Endodermal cell (in vitro differentiated cells): ENCODE results near the gene CYP2A7. TPM values are rescaled to one million over a fixed set of nuclear protein-coding genes. Genes with fewer than 3 reads are reported as not detected.
"Not testable (repeated sequence)": the region's sequence is repeated elsewhere in the genome, so short reads cannot be mapped to it uniquely, and the experiment has no call there.

Experiments used
- DNase-seq: peaks from one replicate; pipeline ENCODE4 v3.0.0-alpha.2; 2017
- H3K27ac ChIP-seq: 2 replicates; pipeline ENCODE4 v1.5.1; 2013; ENCODE audit warnings: mild to moderate bottlenecking, low read depth, low read length, moderate library complexity
- H3K27me3 ChIP-seq: 2 replicates; pipeline ENCODE4 v1.6.1; 2013; ENCODE audit warnings: mild to moderate bottlenecking, low read length, moderate library complexity; ENCODE audit not compliant: insufficient read depth, control insufficient read depth, poor library complexity, severe bottlenecking
- H3K36me3 ChIP-seq: 2 replicates; pipeline ENCODE4 v1.7.0; 2013; ENCODE audit warnings: mild to moderate bottlenecking, low read length, moderate library complexity; ENCODE audit not compliant: control insufficient read depth, insufficient read depth
- H3K4me1 ChIP-seq: one replicate; pipeline ENCODE4 v1.7.0; 2013; ENCODE audit warnings: low read length; ENCODE audit not compliant: control insufficient read depth, insufficient read depth
- H3K4me3 ChIP-seq: 2 replicates; pipeline ENCODE4 v1.5.1; 2013; ENCODE audit warnings: mild to moderate bottlenecking, low read length, moderate library complexity
- H3K9ac ChIP-seq: 2 replicates; pipeline ENCODE4 v1.6.1; 2013; ENCODE audit warnings: mild to moderate bottlenecking, low read length, moderate library complexity; ENCODE audit not compliant: poor library complexity, severe bottlenecking; ENCODE audit errors: extremely low read depth
- H3K9me3 ChIP-seq: 2 replicates; pipeline ENCODE4 v1.6.1; 2013; ENCODE audit warnings: mild to moderate bottlenecking, low read length, moderate library complexity; ENCODE audit not compliant: control insufficient read depth
- H3K27ac Mint-ChIP-seq: 2 replicates; pipeline ENCODE4 v1.8.0; 2020; ENCODE audit warnings: mixed read lengths
- H3K27me3 Mint-ChIP-seq: 2 replicates; pipeline ENCODE4 v1.8.0; 2021; ENCODE audit warnings: mild to moderate bottlenecking, mixed read lengths; ENCODE audit not compliant: insufficient read depth
- H3K36me3 Mint-ChIP-seq: 2 replicates; pipeline ENCODE4 v1.8.0; 2020; ENCODE audit warnings: low read depth, mixed read lengths
- H3K4me1 Mint-ChIP-seq: 2 replicates; pipeline ENCODE4 v1.8.0; 2020; ENCODE audit warnings: mixed read lengths
- H3K4me3 Mint-ChIP-seq: 2 replicates; pipeline ENCODE4 v1.8.0; 2020; ENCODE audit warnings: mild to moderate bottlenecking, moderate library complexity, mixed read lengths
- H3K9me3 Mint-ChIP-seq: 2 replicates; pipeline ENCODE4 v1.8.0; 2020; ENCODE audit warnings: mild to moderate bottlenecking, mixed read lengths
- WGBS, 2 experiments: methylation state at CpG; one replicate each; pipeline versions ENCODE4 v1.1.5 to v1.1.7; 2013; ENCODE audit warnings: missing lambda C conversion rate in 2 of 2, mixed read lengths in 1 of 2; ENCODE audit not compliant: insufficient coverage in 1 of 2, insufficient read length in 1 of 2; 5-methylcytosine and 5-hydroxymethylcytosine counted together
- long read RNA-seq, 4 experiments: library from polyadenylated mRNA in 2 of 4; library from RNA in 1 of 4; library from capped mRNA in 1 of 4; stranded (forward) in 3 of 4; unstranded in 1 of 4; transcript quantifications; one replicate each; pipeline ENCODE4 v2.0.0, GENCODE V29; 2020 to 2021; ENCODE audit warnings: inconsistent platforms in 1 of 4
- polyA plus RNA-seq, 2 experiments: library from polyadenylated mRNA; stranded (reverse); fragments of 50-300 nt; gene quantifications; one replicate each; pipeline ENCODE4 v1.2.3, GENCODE V29; 2013
- total RNA-seq, 2 donors: library from RNA; stranded (reverse); fragmentation: NEBNext Ultra II Directional in 1 of 2; extraction: Animal tissue kit (Norgen Biotek cat#: 25700) in 1 of 2; gene quantifications; 2 replicates in 1 of 2; 3 replicates in 1 of 2; pipeline ENCODE4 v1.2.1, GENCODE V29; 2021
- TF ChIP-seq, protein P1 (sequence below): fragments of 200-600 bp; sonication (generic); conservative IDR thresholded peaks from 2 replicates; pipeline ENCODE4 v1.5.0; 2021; ENCODE audit warnings: antibody characterized with exemption, mild to moderate bottlenecking

The CYP2A7 gene, protein sequence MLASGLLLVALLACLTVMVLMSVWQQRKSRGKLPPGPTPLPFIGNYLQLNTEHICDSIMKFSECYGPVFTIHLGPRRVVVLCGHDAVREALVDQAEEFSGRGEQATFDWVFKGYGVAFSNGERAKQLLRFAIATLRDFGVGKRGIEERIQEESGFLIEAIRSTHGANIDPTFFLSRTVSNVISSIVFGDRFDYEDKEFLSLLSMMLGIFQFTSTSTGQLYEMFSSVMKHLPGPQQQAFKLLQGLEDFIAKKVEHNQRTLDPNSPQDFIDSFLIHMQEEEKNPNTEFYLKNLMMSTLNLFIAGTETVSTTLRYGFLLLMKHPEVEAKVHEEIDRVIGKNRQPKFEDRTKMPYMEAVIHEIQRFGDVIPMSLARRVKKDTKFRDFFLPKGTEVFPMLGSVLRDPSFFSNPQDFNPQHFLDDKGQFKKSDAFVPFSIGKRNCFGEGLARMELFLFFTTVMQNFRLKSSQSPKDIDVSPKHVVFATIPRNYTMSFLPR
- total RNA-seq, result not detected
- polyA plus RNA-seq (2013, experiment 1 of 2), result not detected
- not detected for polyA plus RNA-seq (2013, experiment 2 of 2)
- long read RNA-seq, experiment 1, result 0 reads
- long read RNA-seq, experiment 2, result 0 reads
- long read RNA-seq, experiment 3, result 0 reads
- long read RNA-seq, experiment 4, result 0 reads

DNA sequence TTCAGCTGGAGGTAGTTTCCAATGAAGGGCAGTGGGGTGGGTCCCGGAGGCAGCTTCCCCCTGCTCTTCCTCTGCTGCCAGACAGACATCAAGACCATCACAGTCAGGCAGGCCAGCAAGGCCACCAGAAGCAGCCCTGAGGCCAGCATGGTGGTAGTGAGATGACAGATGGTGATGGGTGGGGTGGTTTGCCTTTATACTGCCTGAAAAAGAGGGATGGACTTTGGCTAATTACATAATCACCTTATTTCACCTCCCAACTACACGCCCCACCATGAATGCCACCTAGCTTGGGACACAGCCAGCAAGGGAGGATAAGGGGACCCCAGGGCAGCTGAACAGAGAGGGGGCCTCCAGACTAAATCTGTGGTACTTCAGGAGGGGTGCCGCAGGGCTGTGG lies at the start of gene CYP2A7:
Gene CYP2A7, minus strand, starts transcription at position 170 of the 400 bp plus-strand sequence. Its CDS starts 21 bp downstream, at position 149.
- H3K27ac Mint-ChIP-seq, H3K36me3 ChIP-seq, H3K4me3 ChIP-seq, H3K36me3 Mint-ChIP-seq, DNase-seq, H3K9me3 Mint-ChIP-seq, H3K9me3 ChIP-seq, H3K9ac ChIP-seq, H3K4me1 ChIP-seq, H3K4me3 Mint-ChIP-seq, H3K27ac ChIP-seq: not testable (repeated sequence)
- WGBS, 2 experiments, result 96% methylated on average over 3 of the region's 3 CpGs; no CpG with 5 or more reads in 1 of the 2 experiments
- H3K4me1 Mint-ChIP-seq, result peaks cover 12% of the 10 kb centered on the region
- peaks cover 51% of the 10 kb centered on the region for H3K27me3 ChIP-seq
- H3K27me3 Mint-ChIP-seq, result peaks cover 77% of the 10 kb centered on the region

DNA sequence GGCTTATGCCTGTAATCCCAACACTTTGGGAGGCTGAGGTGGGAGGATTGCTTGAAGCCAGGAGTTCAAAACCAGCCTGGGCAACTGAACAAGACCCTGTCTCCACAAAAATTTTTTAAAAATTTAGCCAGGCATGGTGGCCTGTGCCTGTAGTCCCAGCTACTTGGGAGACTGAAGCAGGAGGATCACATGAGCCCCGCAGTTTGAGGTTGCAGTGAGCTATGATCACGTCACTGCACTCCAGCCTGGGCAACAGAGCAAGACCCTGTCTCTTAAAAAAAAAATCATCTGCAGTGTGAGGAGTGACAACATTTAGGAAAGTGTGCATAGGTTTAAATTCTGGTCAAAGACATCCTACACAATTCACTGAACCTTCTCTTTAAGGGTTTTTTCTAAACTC lies 48.8 kb upstream of the CYP2A7 start:
- H3K4me3 Mint-ChIP-seq, H3K27ac Mint-ChIP-seq, H3K9me3 Mint-ChIP-seq, H3K9me3 ChIP-seq, H3K36me3 Mint-ChIP-seq, H3K36me3 ChIP-seq, H3K27me3 ChIP-seq, DNase-seq, H3K27ac ChIP-seq, H3K9ac ChIP-seq, H3K4me3 ChIP-seq: not testable (repeated sequence)
- peaks cover 27% of the 10 kb centered on the region for H3K4me1 Mint-ChIP-seq
- H3K4me1 ChIP-seq, result peaks cover 10% of the 10 kb centered on the region
- H3K27me3 Mint-ChIP-seq, result peaks cover 11% of the 10 kb centered on the region
- 90 to 96% methylated on average over 2 of the region's 2 CpGs for WGBS, 2 experiments

DNA sequence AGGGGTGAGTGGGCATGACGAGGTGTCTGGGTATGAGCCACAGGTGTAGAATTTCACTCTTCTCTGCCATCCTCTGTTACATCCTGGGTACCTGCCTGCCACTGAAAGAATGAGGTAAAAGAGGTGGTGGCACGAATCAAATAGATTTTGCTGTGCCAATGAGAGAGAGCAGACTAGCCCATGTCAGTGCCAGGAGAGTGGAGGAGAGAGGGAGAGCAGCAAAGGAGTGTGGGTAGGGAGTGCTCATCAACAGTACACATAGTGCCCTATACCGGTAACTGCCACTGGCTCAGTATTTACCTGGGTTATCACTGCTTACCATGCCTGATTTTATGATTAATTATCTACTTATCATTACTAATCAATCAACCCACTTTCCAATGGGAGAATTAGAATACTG lies 47.9 kb upstream of the CYP2A7 start:
- not testable (repeated sequence) for H3K36me3 ChIP-seq, H3K36me3 Mint-ChIP-seq, H3K27ac Mint-ChIP-seq, H3K4me3 ChIP-seq, H3K27me3 ChIP-seq, H3K9me3 Mint-ChIP-seq, DNase-seq, H3K9me3 ChIP-seq, H3K27me3 Mint-ChIP-seq, H3K27ac ChIP-seq, H3K4me3 Mint-ChIP-seq, H3K9ac ChIP-seq
- WGBS, 2 experiments, result 82% methylated on average over 2 of the region's 3 CpGs; no CpG with 5 or more reads in 1 of the 2 experiments
- peaks cover 29% of the 10 kb centered on the region for H3K4me1 Mint-ChIP-seq
- H3K4me1 ChIP-seq, result peaks cover 10% of the 10 kb centered on the region

DNA sequence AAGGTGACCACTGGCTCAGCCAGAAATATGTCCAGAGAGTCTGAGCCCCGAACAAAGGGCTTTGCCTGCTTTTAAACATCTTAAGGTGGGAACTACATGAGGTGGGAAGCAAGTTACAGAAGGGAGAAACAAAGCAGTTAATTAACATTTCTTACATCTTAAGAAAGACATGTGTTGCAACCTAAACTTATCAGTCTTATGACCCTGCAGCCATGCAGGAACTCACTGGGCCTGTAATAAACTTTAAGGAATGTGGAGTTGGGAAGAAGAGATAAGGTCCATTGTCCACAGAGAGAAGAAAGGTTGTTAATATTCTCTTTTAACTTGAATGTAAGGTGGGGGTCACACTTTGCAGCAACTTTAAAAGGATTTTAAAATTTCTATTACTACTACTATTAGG lies 46.8 kb upstream of the CYP2A7 start:
- no peak overlapping the region for H3K4me3 ChIP-seq

More for the DNA sequence above, 46.8 kb upstream of the CYP2A7 start:
- TF ChIP-seq, protein P1, sequence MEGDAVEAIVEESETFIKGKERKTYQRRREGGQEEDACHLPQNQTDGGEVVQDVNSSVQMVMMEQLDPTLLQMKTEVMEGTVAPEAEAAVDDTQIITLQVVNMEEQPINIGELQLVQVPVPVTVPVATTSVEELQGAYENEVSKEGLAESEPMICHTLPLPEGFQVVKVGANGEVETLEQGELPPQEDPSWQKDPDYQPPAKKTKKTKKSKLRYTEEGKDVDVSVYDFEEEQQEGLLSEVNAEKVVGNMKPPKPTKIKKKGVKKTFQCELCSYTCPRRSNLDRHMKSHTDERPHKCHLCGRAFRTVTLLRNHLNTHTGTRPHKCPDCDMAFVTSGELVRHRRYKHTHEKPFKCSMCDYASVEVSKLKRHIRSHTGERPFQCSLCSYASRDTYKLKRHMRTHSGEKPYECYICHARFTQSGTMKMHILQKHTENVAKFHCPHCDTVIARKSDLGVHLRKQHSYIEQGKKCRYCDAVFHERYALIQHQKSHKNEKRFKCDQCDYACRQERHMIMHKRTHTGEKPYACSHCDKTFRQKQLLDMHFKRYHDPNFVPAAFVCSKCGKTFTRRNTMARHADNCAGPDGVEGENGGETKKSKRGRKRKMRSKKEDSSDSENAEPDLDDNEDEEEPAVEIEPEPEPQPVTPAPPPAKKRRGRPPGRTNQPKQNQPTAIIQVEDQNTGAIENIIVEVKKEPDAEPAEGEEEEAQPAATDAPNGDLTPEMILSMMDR, result no peak
- Histone ChIP-seq H3K36me3 (no peaks in the 10 kb centered on the region), H3K4me1 (peaks cover 10% of the 10 kb centered on the region), H3K27me3 (no peaks in the 10 kb centered on the region), H3K9me3 (peaks cover 7% of the 10 kb centered on the region), H3K9ac (no peak overlapping the region), H3K27ac (no peak overlapping the region)
- Mint-ChIP-seq H3K4me1 (peaks cover 34% of the 10 kb centered on the region), H3K36me3 (no peaks in the 10 kb centered on the region), H3K4me3 (no peak overlapping the region), H3K9me3 (no peaks in the 10 kb centered on the region), H3K27ac (no peak overlapping the region), H3K27me3 (peaks cover 16% of the 10 kb centered on the region)
- DNase-seq, result no peak
- WGBS, 2 experiments, result 95% methylated on average over 1 of the region's 1 CpG; no CpG with 5 or more reads in 1 of the 2 experiments
